ENCODE data around the gene LCORL.

GRCh38 chr4:17805580-17806155 lies 215.9 kb downstream of the LCORL start:
- TF ChIP-seq POLR2A (IDR thresholded peaks at IDR 0.05): no peak
- TF ChIP-seq, protein P1, sequence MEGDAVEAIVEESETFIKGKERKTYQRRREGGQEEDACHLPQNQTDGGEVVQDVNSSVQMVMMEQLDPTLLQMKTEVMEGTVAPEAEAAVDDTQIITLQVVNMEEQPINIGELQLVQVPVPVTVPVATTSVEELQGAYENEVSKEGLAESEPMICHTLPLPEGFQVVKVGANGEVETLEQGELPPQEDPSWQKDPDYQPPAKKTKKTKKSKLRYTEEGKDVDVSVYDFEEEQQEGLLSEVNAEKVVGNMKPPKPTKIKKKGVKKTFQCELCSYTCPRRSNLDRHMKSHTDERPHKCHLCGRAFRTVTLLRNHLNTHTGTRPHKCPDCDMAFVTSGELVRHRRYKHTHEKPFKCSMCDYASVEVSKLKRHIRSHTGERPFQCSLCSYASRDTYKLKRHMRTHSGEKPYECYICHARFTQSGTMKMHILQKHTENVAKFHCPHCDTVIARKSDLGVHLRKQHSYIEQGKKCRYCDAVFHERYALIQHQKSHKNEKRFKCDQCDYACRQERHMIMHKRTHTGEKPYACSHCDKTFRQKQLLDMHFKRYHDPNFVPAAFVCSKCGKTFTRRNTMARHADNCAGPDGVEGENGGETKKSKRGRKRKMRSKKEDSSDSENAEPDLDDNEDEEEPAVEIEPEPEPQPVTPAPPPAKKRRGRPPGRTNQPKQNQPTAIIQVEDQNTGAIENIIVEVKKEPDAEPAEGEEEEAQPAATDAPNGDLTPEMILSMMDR (IDR thresholded peaks at IDR 0.05): no peak
